Measurements from ENCODE around the gene HOXC4.

HOXC4 gene

DNA sequence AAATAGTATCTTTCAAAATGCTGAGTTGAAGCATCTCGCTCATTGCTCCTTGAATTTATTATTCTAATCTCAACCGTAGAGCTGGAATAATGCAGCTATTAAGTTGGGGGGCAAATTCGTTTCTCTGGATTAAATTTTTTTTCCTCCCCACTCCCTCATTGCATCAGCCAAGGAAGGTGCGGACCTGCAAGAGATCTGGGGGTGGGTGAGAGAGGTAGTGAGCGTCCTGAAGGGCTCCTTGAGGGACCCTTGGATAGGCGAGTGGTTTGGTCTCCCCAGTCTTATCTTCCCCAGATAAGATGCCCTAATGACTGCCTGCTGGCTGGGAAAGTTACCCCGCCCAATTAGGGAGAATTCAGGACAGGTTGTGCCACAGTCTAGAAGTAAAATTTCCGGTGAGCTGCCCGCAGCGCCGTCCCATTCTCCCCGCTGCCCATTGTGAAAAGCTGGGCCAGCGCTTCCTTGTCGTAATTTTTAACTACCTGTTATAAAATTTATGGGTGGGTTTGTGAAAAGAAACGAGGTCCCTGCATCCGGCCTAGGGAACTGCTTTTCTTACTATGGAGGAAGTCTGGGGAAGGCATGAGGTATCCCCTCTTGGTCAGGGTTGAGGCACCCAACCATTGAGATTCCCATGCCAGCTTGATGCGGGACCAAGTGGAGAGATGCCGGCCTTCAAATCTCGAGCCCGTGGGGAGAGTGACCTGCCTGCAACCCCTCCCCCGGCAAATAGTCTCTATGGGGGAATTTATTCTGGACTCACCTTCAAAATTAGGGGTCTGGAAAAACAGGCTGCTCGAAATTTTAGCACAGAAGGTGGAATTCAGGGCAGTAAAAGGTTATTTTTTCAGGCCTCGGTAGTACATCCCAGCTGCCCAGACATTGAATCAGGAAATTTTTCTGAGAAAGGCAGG, 38.4 kb upstream of the HOXC4 start:
- no peak for DNase-seq (ENCODE audit: low read depth in 3 of 3)

DNA sequence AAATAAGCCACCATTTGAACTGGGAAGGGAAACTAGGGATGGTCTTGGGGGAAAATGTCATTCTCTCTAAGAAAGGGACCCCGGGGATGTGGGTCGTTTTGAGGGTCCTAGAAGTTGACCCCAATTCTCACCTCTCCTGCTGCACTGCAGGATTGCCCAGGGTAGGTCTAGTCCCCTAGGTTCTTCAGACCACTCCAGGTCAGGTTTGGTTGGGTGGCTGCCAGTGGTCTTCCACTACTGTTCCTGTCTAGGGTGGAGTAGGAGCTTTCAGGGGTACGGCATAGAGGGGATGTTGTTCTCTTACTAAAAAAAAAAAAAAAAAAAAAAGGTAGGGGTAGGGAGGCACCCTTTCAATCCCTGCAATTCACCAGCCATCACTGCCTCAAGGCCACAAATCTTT, 37.6 kb upstream of the HOXC4 start:
- no peak for DNase-seq (ENCODE audit: low read depth in 3 of 3)

DNA sequence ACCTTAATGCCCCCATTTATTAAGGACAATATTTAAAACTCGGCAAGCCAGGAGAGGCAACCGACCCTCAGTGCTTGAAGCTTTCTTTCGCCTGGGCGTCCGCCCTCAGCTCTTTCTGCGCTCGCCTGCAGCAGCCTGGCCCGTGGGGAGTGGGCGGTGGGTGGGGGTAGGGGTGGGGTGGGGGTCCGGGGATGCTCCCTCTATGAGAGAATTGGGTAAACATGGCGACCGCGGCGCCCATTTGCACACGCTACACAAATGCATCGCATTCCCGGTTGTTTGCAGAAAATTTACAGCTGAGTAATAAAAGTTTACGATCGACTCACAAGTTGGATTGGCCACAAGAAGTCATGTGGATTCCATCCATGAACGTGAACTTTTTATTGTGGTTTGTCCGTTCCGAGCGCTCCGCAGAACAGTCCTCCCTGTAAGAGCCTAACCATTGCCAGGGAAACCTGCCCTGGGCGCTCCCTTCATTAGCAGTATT, 37.1 kb upstream of the HOXC4 start:
- DNase-seq (ENCODE audit: low read depth in 3 of 3): no peak

DNA sequence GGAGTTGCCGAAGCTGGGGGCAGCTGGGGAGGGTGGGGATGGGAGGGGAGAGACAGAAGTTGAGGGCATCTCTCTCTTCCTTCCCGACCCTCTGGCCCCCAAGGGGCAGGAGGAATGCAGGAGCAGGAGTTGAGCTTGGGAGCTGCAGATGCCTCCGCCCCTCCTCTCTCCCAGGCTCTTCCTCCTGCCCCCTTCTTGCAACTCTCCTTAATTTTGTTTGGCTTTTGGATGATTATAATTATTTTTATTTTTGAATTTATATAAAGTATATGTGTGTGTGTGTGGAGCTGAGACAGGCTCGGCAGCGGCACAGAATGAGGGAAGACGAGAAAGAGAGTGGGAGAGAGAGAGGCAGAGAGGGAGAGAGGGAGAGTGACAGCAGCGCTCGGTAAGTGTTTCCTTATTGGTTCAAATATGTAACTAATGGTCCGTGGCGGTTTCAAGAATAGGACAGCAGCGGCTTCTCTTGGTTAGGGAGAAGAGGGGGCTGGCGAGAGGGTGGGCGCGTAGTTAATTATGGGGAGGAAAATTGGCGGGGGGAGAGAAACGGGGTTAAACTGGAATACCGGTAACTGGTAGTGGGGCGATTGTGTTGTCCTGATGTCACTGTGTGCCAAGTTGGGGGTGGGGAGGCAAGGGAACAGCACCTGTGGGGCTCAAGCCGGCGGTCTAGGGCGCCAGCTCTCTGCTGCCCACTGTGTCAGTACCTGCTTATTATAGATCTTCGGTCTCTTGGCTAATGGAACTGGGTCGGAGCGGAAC, 36.4 kb upstream of the HOXC4 start:
- DNase-seq (ENCODE audit: low read depth in 3 of 3): no peak

DNA sequence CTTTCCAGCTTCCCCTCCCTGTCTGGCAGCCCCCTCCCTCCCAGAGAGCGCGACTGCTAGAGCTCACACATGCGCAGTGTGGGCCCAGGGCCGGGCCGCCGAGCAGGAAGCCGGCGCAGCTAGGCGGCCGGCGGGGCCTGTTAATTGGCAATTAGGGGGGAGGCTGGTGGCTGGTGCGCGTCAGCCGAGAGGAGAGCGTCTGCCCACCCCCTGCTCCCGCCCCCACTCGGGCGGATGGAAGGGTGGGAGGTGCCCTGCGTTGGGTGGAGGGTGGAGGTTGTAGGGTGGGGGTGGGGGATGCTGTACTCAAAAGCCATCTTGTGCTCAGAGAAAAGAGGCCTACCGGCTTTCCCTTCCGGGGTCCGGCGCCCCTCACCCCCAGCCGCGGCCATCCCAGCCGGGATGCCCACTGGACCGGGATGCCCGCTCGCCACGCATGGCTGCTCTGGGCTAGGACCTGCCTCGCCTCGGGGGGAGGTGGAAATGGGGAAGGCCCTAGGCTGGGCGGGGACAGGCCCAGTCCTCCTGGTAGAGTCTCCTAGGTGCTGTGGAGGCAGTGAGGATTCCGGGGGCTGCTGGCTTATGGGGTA, 35.7 kb upstream of the HOXC4 start:
- DNase-seq (ENCODE audit: low read depth in 3 of 3): peak; percentile 46 to 61 (median 55)

DNA sequence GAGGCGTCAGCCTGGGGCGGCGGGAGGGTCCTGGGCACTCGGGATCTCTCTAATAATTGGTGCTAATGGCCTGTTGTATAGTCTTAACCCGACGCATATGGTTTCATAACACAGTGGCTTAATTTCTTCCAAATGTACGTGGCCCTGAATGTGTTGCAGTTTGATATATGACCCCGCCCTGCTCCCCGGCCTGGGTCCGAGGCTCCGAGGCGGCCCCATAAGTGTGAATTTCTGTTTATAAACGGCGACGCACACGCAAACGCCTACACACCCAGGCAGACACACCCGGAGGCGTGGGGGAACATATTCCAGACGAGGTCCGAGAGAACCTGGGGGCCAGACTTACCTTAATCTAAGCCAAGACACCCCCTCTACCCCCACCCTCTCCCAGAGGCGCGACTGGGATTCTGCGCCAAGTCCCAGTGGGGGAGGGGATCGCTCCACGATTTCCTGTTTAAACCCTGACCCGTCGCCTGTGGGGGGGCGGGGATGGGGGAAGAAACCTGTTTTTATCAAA, 35.1 kb upstream of the HOXC4 start:
- DNase-seq (ENCODE audit: low read depth in 3 of 3): no peak

DNA sequence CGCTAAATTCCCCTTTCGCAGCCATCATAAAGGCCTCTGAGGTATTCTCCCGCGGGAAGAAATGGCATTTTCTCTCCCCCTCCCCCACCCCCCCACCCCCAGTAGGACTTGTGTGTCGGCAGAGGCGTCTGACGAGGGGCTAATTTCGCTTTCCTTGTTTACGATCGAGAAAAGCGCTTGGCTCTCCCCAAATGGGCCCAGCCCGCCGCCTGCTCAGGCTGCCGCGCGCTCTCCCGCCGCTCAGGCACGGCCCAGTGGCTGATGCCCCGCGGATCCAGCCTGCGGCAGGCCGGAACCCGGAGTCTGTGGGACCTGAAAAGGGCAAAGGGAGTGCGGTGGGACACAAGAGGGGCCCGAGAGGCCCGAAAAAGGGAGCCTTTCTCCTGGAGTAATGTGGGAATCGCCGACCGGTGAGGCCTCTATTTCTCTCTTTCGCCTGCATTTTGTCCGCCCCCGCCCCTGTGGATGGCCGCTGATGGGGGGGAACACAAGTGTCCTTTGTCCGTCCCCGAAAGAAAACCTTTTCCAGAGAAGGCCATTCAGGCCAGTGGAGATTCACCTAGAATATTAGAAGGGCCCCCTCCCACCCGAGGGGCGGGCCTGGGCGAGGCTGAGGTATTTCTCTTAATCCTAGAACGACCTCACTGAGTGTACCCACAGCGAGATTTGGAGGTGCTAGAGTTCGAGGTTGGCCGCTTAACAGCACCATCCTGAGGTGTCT, 34.4 kb upstream of the HOXC4 start:
- no peak for DNase-seq (ENCODE audit: low read depth in 3 of 3)

DNA sequence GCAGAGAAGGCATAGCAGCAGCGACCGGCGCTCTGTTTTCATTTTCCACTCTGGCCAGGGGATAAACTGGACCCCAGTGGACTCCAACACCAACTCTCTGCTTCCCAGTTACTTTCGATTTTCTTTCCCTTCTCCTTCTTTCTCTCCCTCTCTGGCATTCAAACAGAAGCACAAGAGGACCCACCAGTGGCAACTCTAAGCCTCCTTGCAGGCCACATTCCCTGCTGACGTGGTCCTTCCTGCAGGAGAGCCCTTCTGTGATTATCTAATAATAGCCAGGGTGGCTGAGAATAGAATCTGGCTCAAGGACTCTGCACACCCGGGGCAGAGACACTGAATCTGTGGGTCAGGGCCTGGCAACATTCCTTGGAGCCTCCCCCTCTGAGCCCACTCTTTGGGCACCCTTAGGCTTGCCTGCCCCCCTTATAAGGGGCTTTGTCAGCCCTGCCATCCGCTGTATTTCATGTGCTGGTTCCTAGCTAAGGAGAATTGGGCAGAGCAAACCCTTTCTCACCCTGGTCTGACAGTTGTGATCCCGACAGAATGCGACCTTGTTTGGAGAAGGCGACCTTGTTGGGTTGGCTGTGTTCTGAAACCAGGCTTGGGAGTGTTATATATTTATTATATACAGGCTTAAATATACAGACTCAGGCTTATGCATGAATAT, 33.6 kb upstream of the HOXC4 start:
- no peak for DNase-seq (ENCODE audit: low read depth in 3 of 3)

DNA sequence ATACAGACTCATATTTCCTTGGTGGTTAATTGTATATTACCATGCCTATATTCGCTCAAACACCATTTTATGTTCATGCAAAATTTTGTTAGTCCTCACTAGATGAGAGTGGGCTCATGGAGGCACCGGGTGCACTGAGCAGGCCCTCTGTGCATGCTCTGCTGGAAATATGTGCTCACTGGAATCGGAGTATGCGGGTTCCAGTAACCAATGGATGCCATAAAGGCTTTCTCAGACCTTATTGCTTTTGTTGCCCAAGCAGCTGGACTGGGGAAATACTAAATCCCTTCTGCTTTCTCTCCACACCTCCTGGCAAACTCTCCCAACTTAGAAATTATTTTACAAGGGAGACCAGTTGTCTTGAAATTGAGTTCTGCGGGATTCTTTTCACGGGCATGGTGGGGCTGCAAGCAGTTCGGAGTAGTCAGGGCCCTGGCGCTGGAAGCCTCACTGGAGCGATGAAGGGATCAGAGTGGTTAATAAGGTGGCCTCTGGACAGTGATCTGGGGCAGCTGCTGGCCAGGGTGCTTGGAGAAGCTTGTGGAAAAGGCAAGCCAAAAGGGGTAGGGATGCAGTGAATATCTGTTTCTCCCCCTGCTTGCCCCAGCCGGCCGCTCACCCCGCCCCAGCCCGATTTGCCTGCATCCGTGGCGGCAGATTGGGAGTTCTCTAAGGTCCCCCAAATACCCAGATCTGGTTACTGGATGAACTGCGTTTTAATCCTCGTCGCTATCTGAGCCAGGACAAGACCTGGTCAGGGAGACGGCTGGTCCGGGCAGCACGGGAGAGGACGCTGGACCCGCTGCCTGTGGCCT, 32.8 kb upstream of the HOXC4 start:
- DNase-seq (ENCODE audit: low read depth in 3 of 3): no peak

DNA sequence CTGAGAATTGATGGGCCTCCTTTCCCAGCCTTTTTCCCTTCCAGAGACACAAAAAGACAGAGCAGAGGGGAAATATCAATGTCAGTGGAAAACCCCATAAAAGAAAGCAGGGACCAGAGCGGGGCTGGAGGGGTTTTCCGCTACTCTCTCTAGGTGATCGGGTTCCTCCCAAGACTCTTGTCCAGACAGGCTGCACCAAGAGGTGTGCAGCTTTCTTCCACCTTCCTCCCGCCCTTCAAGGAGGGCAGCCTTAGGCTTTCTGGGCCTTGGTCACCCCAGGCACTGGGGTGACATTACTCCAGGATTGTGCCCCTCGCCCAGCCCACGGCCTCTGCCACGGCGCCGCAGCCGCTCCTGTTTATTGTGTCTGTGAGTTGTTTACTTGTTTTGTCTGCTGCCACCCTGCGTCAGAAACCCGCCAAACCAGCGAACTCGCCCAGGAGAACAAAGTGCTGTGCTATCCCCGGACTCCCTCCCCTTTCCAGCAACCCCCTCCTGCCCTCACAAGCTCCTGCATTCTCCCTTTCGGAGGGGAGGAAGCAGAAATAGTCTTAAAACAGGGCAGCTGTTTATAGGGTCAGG, 32.1 kb upstream of the HOXC4 start:
- DNase-seq (ENCODE audit: low read depth in 3 of 3): no peak

DNA sequence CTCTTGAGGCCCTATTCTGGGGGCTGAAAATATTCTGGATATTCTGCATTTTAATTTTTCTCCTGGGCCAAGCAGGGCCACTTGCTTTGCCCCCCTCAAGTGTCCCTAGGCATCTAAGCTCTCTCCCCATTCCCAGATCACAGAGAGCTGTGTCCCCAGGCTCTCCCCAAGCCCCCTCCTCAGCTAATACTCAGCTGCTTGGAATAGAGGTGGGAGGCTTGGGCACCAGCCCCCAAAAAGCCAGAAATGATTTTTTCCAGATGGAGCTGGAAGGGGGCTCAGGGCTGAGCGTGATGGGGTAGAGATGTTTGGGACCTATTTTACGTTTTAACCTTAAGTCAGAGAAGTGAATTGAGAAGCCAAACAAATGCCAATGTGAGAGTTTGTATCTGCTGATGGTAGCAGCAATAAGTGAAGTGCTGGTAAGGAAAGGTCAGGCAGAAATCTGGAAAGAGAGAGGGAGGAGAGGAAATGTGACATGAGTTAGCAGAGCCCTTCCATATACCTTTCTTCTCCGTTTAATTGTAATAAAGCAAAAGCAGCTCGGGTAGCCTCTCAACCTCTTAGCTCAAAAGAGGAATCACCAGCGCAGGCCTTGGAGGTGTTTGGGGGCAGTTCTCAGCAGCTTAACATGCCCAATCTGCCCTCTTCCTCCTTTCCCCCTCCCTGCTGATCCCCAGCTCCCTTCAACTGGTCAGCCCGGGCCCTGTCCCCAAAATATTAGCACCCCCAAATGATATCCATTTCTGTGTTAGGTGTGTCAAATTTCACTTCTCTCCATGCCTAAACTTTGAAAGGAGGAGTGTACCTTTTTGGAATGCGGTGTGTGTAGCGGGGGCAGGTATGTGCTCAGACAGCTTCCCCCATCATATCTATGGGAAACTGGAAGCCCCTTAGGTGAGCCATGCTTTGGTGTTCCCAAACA, 30.4 kb upstream of the HOXC4 start:
- no peak for DNase-seq (ENCODE audit: low read depth in 3 of 3)

DNA sequence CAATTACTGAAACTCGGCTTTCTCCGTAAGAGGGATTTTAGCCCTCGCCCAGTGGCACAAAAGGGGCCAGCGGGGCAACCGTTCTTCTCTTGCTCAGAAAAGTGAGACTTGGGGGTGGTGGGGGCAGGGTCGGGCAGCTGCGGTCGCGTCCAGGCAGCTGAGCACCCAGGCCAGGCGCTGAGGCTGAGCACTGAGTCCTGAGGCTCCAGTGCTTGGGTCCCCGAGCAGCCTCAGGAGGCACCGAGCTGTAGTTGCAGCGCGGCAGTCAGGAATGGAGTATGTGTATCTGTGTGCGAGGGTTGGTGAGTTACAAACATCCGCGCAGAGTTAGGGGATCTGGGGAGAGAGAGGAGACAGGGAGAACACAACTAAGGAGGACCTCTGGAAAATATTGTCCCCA, 29.5 kb upstream of the HOXC4 start:
- DNase-seq (ENCODE audit: low read depth in 3 of 3): no peak

DNA sequence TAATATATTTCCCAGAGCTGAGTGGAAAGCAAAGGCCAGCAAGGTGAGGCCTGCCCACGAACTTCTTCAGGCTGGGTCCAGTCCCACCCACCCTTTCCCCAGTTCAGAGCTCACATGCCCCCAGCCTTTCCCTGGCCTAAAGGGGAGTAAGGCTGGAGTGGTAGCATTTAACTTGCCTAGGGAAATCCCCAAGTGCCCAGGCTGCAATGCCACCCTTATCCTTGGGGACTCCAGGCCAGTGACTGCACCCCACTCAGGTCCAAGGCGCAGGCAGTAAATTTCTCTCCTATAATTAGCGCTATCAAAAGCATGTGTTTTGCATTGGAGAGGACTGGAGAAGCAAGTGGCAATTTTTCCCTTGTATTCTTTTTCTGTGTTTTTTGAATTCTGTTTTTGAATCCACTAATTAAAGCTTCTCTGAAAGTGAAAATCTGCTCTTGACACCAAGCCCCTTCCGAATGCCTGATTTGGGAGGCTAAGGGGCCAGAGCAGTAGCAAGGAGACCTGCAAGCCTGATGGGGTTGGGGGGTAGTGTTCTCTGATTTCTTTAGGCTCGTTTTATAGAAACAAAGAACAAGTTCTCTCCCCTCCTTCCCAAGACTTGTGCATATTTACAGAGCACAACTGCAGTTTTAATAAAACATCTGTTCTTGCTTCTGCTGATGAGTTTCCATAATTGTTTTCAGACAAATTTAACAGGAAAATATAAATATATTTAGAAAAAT, 28.9 kb upstream of the HOXC4 start:
- no peak for DNase-seq (ENCODE audit: low read depth in 3 of 3)

DNA sequence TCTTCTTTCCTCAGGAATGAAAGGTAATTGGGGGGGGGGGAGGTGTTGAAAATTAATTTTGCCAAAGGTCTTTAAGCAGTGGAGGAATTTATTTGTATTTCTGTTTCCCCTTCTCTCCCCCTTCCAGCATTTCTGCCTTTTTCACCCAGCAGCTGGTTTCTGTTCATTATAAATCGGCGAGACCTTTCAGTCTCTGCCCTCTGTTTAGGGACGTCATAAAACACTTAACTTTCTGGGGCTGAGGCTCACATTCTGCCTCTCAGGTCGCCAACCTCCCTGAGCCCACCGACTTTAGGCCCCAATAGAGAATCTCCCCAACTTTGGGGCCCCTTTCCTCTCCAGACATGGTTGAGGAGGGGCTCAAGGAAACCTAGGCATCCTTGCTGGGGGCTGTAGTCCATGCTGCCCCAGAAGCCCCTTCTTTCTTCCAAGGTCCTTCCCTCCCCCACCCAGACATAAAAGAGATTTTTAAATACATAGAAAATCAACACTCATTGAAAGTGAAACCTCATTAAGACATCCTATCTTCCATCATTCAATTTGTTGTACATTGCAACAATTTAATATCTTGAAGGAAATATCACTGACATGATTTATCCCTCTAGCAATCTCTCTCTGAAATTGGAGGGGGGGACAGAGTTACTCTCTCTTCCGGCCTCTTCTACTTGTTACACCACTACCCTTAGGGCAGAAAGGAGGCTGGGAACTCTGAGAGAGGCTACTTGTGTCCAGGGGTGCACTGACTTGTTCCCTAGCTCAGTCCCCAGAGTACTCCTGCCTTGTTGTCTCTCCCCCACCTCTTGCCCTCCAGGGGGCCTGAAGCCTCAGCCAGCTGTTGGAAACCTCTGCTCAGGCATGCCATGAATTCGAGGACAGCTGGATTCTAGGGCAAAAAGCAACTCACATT, 27.9 kb upstream of the HOXC4 start:
- DNase-seq (ENCODE audit: low read depth in 3 of 3): no peak

DNA sequence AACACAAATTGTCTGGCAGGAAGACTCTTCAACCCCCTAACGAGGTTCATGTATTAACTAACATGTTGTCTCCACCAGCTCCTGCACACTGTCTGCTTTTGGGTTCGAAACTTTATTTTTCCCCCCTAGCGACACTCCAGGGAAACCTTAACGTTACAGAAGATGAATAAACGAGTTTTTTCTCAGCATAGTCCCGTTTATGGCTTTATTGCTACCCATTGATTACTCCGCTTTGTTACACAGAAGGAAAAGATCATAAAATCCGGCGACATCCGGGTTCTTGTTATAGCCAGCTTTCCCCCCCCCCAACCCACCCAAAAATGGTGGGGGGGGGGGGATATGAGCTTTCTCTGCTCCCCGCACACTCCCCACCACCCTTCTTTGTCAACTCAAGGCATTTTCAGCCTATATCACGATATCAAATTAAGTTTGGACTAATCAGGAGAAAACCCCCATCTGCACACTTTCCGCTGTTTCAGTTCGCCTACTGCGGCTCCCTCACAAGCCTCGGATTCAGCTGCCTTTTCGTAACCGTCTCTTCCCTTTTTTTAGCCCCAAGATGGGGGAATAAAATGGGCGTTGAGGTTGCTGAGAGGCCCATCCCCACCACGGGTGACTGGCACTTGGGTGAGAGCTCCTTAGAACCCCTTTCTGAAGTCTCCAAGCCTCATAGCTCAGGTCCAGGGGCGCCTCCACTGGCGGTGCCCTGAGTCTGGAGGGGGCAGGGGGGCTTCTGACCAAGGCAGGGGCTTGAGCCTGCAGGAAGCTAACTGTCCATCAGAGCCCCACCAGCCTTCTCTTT, 26.8 kb upstream of the HOXC4 start:
- DNase-seq (ENCODE audit: low read depth in 3 of 3): no peak

DNA sequence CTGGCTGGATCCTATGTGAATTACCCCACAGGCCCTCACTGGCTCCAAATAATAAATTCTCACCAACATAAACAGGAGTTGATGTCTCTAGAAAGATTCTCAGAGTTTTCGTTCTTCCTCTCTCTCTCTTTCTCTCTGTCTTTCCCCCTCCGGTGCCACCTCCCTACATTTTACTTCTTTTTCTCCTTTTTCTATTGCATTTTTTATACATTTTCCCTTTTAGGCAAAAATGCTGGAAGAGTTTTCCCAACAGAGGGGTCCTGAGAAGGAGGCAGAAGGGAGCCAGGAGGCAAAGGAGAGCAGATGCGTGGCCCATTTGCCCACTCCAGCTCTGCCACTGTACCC, 26.2 kb upstream of the HOXC4 start:
- DNase-seq (ENCODE audit: low read depth in 3 of 3): no peak
